Ovary (tissue), 9 donors: ENCODE data around the gene PSMD7. TPM values are rescaled to one million over a fixed set of nuclear protein-coding genes. Genes with fewer than 3 reads are reported as not detected.

Experiments used
- DNase-seq, 5 donors: peaks; one replicate each; pipeline ENCODE4 v3.0.0-alpha.2; 2019 to 2020
- H3K27ac ChIP-seq, 2 donors: fragments of 200-600 bp; one replicate each; pipeline versions ENCODE4 v1.5.1 to v1.8.0; 2019 to 2022
- H3K27me3 ChIP-seq: fragments of 200-600 bp; one replicate; pipeline ENCODE4 v1.8.0; 2022
- H3K36me3 ChIP-seq: fragments of 200-600 bp; sonication (generic); one replicate; pipeline ENCODE4 v1.5.1; 2019
- H3K4me1 ChIP-seq: one replicate; pipeline ENCODE4 v1.8.1; 2013; ENCODE audit warnings: mild to moderate bottlenecking, moderate library complexity; ENCODE audit not compliant: insufficient read depth
- H3K4me3 ChIP-seq: fragments of 200-600 bp; sonication (generic); one replicate; pipeline ENCODE4 v1.5.1; 2017
- H3K9me3 ChIP-seq, 2 donors: fragments of 200-600 bp in 1 of 2; sonication (generic) in 1 of 2; one replicate each; pipeline versions ENCODE4 v1.5.1 to v1.8.1; 2013 to 2019; ENCODE audit warnings: mild to moderate bottlenecking in 1 of 2, moderate library complexity in 1 of 2
- CTCF ChIP-seq, 3 donors: fragments of 450-650 bp in 2 of 3; fragments of 200-600 bp in 1 of 3; IDR thresholded peaks; one replicate each; pipeline versions ENCODE4 v1.5.1 to v1.8.0; 2016 to 2022; ENCODE audit warnings: antibody characterized with exemption in 3 of 3, mild to moderate bottlenecking in 1 of 3
- EP300 ChIP-seq: sonication (generic); formaldehyde crosslinking; IDR thresholded peaks from one replicate; pipeline ENCODE4 v1.6.1; 2017; ENCODE audit warnings: antibody characterized with exemption
- POLR2A ChIP-seq: fragments of 450-650 bp; IDR thresholded peaks from one replicate; pipeline ENCODE4 v1.6.1; 2017; ENCODE audit warnings: antibody characterized with exemption, mild to moderate bottlenecking, moderate library complexity
- WGBS, 3 donors: extraction: QIAGEN DNeasy Blood & Tissue Kit in 1 of 3; methylation state at CpG; one replicate each; pipeline versions ENCODE4 v1.1.5 to v1.1.7; 2013 to 2017; 5-methylcytosine and 5-hydroxymethylcytosine counted together
- intact Hi-C, 4 donors: fragments of 100-400 bp; cut with DNase I; formaldehyde crosslinking; loops; one replicate each; pipeline versions ENCODE4 v1.11.0 to v1.15.1; 2022 to 2023
- polyA plus RNA-seq, 2 donors: library from polyadenylated mRNA; stranded (reverse); fragments of 200-250 nt in 1 of 2; fragments of 350-450 nt in 1 of 2; fragmentation: Illumina TruSeq in 1 of 2; extraction: RNeasy Lipid Tissue Mini Kit (QIAGEN cat#74804) in 1 of 2; gene quantifications; one replicate each; pipeline ENCODE4 v1.2.3, GENCODE V29; 2013 to 2014
- total RNA-seq, 7 donors: library from RNA; depleted of rRNA in 2 of 7; stranded (reverse); fragments of >200 nt in 2 of 7; fragmentation: NEBNext Ultra II Directional in 3 of 7; extraction: Animal tissue kit (Norgen Biotek cat#: 25700) in 3 of 7; gene quantifications; one replicate each; pipeline versions ENCODE4 v1.1.0 to v1.2.4, GENCODE V29; 2016 to 2023
- donor health status: DM: no; HTN: no; CAD: no; lungs with moderate emphysema.
- donor health status: DM: no; HTN: no; CAD: no.
- donor health status: Bipolar disorder and iron deficiency.
- donor health status: DM: yes; HTN: yes; CAD: no.
- donor health status: DM: no; HTN: no; CAD: no.
- donor health status: DM: yes; HTN: yes; CAD: no.

Gene PSMD7
- total and polyA plus RNA-seq, 9 donors, result 32.1 to 89.0 (median 44.2) TPM

DNA sequence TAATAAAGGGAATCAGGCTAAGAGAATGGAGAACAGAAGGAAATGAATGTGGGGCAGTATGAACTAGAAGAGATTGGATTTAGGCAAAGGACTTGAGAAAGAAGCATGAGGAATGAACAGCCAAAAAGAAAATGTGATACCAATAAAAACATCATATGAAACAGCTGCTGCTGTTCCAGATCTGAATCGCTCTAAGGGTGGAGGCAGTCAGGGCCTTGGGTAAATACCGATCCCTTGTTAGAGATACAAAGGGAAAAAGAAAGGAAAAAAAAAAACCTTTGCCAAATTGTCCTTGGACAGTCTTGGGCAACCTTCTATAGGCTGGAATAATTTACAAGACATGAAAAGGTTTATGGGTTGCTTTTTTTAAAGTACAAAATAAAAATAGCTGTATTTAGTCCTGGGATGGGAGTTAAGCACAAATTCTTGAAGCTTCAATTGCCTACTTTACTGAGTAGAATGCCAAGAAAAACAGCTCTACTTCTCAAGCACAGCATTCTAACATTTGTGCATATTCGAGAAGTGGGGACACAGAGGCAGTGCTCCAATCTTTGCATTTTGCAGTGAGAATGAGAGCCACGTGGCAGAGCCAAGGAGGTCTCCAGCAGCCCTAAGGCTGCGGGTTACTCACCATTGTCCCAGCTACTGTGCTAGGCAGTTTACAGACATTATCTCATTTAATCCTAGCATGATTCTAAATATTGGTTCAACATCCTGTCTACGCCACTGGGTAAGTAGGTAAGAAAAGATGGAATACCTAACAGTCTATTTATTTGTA is 43.3 kb upstream of the PSMD7 start:
- DNase-seq, result no peak
- Histone ChIP-seq H3K27me3 (no peaks in the 10 kb centered on the region), H3K4me1 (no peaks in the 10 kb centered on the region), H3K4me3 (no peak overlapping the region), H3K36me3 (no peaks in the 10 kb centered on the region), H3K27ac (no peak overlapping the region), H3K9me3 (no peaks in the 10 kb centered on the region)
- intact Hi-C loops, result no loop called here
- 61 to 81% (median 76%) methylated on average over 6 of the region's 6 CpGs for WGBS, 3 donors
- TF ChIP-seq EP300, result no peak
- TF ChIP-seq POLR2A, result no peak
- TF ChIP-seq CTCF (IDR thresholded peaks at IDR 0.05), result no peak

GRCh38 chr16:74257061-74257460 is 39.6 kb upstream of the PSMD7 start:
- DNase-seq, result no peak
- intact Hi-C loops, result no loop called here
- H3K9me3 ChIP-seq, result no peaks in the 10 kb centered on the region
- 86 to 90% (median 88%) methylated on average over 7 of the region's 7 CpGs for WGBS, 3 donors
- H3K4me1 ChIP-seq, result no peaks in the 10 kb centered on the region
- H3K36me3 ChIP-seq, result no peaks in the 10 kb centered on the region
- H3K27ac ChIP-seq, result no peak overlapping the region
- no peaks in the 10 kb centered on the region for H3K27me3 ChIP-seq
- no peak overlapping the region for H3K4me3 ChIP-seq
- TF ChIP-seq EP300, result no peak
- TF ChIP-seq POLR2A, result no peak
- no peak for TF ChIP-seq CTCF (IDR thresholded peaks at IDR 0.05)

DNA sequence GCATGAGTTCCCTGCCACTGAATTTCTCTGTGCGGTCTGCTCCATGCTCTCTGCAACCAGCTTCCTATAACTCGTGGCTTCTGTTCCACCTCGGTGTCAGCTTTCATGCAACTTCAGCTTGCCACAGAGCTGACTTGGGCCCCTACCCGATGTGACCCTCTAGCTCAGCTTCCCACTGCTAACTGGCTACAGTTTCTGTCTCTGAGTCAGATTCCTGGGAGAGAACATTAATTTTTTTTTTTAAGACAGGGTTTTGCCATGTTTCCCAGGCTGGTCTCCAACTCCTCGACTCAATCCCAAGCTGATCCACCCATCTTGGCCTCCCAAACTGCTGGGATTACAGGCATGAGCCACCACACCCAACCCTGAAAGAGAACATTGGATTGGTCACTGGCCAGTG is 35.5 kb upstream of the PSMD7 start:
- DNase-seq, result no peak
- intact Hi-C loops, result no loop called here
- Histone ChIP-seq H3K36me3 (no peaks in the 10 kb centered on the region), H3K27ac (no peak overlapping the region), H3K4me1 (no peaks in the 10 kb centered on the region), H3K27me3 (no peaks in the 10 kb centered on the region), H3K9me3 (no peaks in the 10 kb centered on the region), H3K4me3 (no peak overlapping the region)
- TF ChIP-seq POLR2A (no peak), EP300 (no peak), CTCF (IDR thresholded peaks at IDR 0.05) (no peak)
- WGBS, 3 donors, result 59 to 65% (median 62%) methylated on average over 5 of the region's 5 CpGs

GRCh38 chr16:74264811-74265210 is 31.8 kb upstream of the PSMD7 start:
- H3K27me3 ChIP-seq, result no peaks in the 10 kb centered on the region
- no peak overlapping the region for H3K27ac ChIP-seq
- 44 to 54% (median 47%) methylated on average over 3 of the region's 3 CpGs for WGBS, 3 donors
- H3K9me3 ChIP-seq, result no peaks in the 10 kb centered on the region
- TF ChIP-seq POLR2A (no peak), CTCF (IDR thresholded peaks at IDR 0.05) (no peak), EP300 (no peak)
- no peaks in the 10 kb centered on the region for H3K36me3 ChIP-seq
- no peaks in the 10 kb centered on the region for H3K4me1 ChIP-seq
- H3K4me3 ChIP-seq, result no peak overlapping the region
- no peak for DNase-seq
- intact Hi-C loops, result no loop called here
